ENCODE data around the gene RPL7A.
"Not testable (repeated sequence)": the region's sequence is repeated elsewhere in the genome, so short reads cannot be mapped to it uniquely, and the experiment has no call there.

The RPL7A gene

GRCh38 chr9:133392308-133392707 is 44.3 kb downstream of the RPL7A start:
- DNase-seq = not testable (repeated sequence)

GRCh38 chr9:133393399-133393798 is 45.4 kb downstream of the RPL7A start:
- no peak for DNase-seq

DNA sequence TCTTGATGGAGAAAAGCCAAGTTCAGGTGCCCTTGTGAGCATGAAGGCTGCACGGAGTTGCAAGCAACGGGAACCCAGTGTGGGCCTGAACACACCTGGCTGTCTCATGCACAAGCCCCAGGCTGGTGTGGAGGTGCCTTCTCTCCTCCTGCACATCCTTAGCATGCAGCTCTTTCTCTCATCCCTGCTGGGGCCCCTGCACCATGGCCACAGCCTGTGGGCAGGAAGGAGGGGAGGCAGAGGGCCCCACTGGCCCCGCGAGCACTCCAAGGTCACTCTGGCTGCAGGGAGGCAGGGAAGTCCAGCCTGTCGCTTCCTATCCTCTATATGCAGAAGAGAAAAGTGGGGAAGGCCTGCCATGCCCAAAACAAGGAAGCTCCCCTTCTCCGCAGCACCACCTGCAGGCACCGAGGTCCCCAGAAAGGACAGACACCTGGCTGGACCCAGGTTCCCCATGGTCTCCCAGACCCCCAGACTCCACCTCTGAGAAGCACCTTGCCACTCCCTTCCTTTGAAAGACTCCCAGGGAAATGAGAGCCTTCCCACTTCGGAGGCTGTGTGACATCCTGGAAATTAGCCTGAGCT is 46.8 kb downstream of the RPL7A start:
- no peak for DNase-seq

DNA sequence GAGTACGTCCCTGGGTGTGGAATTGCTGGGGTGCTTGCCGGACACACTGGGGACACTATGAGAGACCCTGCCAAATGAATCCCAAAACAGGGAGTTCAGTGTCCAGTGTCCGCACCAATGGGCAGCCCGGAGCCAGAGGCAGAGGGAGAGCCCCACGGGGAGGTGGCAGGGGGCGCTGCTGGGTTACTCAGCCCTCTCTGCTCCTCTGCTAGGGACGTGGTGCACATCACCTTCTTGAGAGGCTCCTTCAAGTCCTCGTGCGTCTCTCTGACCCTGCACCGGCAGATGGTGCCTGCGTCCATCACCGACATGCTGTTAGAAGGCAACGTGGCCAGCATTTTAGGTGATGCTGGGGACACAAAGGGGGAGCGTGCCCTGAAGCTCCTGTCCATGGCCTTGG is 48.9 kb downstream of the RPL7A start:
- DNase-seq = no peak

DNA sequence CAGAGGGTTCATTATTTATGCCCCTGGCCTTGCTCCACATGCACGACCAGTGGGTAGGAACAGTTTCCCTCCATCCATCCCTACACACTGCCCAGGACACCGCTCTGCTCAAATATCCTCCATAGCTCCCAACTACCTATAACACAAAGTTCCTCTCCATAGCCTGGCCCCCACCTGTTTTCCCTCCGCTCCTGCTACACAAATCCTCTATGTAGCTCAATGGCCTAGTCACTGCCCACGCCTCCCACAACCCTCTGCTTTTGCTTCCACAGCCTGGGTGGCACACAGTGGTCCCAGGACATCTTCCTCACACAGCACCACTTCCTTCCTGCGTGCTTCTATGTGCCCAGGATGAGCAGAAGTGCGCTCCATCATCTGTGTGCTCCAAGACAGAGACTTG is 49.4 kb downstream of the RPL7A start:
- DNase-seq = no peak

GRCh38 chr9:133397895-133398294 is 49.9 kb downstream of the RPL7A start:
- DNase-seq = no peak

DNA sequence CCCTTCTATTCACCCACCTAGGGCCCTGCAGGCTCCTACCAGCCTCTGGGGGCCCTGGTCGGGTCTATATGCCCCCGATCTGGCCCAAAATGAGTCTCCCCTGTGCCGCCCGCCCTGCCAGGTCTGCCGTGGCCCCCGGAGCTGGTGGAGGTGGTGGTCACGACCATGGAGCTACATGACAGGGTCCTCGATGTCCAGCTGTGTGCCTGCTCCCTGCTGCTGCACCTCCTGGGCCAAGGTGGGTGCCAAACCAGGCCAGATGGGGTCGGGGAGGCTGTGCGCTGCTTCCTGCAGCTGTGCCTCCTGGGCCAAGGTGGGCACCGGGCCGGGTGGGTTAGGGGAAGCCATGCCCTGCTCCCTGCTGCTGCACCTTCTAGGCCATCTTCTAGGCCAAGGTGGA is 52.3 kb downstream of the RPL7A start:
- DNase-seq = no peak
